HG03108 (cell line): ENCODE data around the gene MTHFSD.

ENCODE experiments used
- ATAC-seq: cut with Tn5 transposase; IDR thresholded peaks from one replicate; pipeline ENCODE4 v1.9.1; 2021; ENCODE audit warnings: moderate library complexity; ENCODE audit not compliant: unreplicated experiment

Gene MTHFSD

GRCh38 chr16:86504315-86505184 lies 50.5 kb downstream of the MTHFSD start:
- ATAC-seq: no peak

- no peak for ATAC-seq
These were observed 51.2 kb downstream of the MTHFSD start for GRCh38 chr16:86503830-86504229.

DNA sequence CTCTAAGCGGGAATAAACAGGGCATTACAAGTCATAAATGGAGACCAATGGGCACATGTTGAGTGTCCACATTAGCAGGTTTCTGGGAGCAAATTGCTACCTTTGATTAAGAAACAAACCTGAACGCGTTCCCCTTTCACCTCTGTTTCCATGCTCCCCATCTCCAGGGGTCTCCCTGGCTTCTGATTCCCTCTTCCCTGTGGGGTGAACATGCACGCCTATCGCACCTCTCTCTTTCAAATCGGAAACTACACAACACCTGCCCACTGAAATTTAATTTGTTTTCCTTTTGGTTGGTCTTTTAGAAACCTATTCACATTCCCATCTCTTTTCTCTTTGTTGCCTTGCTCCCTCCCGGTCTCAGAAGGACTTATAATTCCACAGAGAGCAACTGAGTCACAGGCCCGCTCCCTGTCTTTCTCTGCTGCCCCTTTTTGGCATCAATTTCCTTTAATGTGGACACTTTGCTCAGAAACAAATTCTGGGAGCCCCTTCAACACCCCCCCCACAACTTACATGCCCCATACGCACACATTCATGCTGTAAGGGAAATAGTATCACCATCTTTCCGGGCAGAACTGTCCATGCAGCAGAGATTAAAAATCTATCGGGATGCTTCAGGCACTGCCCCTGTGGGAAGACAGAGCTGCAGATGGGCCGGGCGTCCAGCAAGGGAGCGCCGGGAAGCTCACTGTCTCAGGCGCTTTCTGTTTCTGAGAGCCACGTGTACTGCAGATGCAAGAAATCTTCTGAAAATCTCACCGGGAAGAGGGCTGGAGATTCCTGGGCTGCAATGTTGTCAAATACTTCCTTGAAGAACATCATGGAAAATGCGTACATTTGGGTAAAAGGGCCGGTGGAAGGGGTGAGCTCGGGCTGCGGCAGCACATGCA lies 51.9 kb downstream of the MTHFSD start:
- ATAC-seq: no peak

GRCh38 chr16:86501989-86502855 lies 52.8 kb downstream of the MTHFSD start:
- no peak for ATAC-seq

DNA sequence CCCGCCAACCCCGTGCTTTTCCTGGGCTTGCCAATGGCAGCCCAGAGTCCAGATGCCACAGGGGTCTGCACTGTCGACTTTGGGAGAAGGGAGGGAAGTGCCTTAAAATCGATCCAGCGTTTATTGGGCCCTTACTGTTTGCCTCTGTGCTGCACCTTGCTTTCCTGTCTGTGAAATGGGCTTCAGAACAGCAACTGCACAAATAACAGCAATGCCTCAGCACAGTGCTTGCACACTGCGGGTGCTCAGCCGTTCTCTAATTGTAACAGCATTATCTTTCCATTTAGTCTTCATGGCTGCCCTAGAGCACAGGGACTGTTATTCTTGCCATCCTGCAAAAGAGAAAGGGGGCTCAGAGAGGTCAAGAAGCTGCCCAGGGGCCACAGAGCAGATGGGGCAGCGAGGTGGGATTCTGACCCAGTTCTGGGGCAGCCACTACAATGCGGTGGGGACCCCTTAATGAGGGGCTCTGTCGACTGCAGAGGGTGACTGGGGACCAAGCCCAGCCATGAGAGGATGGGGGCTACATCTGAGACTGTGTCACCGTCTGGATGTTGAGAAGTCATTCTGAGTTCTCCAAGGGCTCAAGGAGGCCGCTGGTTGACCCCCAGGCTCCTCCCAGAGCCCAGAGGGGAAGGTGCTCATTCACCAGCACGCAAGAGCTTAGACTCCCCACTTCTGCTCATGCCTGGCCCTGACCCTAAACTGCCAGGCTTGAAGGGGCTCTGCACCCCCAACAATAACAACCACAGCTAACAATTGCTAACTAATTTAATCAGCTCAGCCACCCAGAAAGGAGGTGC lies 54.1 kb downstream of the MTHFSD start:
- ATAC-seq: no peak

DNA sequence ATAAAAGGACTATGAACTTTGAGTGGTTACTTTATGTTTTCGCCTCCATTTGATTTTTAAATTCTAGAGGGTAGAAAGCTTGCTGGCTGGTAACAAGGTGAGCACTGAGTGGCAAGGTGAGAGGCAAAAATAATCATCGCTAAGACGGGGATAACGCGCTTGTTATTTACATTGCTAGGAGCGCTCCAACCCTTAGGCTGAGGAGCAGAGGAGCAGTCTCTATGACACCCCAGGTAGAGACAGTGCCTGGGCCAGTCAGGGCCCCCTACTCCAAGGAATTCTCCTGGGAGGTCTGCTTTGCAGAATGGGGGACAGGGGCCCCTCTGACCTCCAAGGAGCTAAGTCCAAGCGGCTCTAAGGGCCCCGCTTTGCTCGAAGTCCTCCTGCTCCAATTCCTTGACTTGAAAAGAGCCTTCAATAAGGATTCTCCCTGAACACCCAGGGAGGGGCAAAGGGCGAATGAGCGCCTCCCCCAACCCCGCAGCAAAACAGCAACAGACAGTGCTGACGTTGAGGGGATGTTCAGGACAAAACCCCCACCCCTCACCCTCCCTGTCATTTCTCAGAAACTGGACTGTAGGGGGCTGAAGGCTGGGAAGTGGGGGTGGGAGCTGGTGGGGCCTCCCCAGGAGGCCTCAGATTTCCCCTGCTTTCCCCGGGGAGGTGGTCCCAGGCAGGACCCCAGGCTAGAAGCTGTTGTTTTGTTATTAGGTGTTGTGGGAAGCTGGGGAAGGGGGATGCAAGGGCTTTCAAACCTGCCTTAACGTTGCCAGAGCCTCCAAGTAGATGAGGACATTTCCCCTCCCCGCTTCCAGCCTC lies 54.9 kb downstream of the MTHFSD start:
- no peak for ATAC-seq

DNA sequence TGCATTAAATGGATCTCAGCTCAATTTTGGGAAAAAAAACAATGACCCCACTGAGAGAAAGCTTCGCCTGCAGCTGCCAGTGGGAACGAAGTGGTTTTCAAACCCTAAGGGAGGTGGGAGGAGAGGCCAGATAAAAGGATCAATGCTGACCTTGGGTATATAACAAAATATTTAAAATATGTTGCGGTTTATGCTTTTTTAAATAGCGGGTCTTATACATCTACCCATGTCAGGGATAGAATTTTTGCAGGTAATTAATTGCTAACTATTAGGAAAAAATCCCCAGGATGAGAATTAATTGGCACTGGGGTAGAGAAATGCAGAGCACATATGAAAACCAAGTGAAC lies 55.6 kb downstream of the MTHFSD start:
- no peak for ATAC-seq

- ATAC-seq: no peak
These were observed 56.2 kb downstream of the MTHFSD start for GRCh38 chr16:86498671-86499439.

- no peak for ATAC-seq
These were observed 56.8 kb downstream of the MTHFSD start for GRCh38 chr16:86498155-86498670.

DNA sequence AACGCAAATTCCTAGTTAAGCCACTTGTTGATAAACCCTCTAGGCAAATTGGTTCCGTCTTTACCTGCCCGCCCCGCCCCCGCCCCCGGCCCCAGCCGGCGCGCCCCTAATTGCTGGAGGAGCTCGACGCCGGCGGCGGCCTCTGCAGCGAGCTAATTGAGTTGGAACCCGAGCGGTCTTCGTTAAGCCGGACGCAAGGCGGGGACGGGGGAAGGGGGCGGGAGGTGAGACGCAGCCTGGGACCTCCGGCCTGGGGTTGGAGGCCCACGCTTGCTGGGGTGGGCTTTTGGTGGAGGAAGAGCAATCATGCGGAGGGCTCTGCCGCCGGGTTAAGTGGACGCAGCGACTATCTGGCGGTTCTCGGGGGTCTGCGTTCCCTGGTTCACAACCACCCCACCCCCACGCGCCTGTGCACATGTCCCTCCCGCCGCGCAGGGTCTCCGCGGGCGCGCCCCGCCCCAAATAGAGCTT lies 57.4 kb downstream of the MTHFSD start:
- ATAC-seq: no peak

GRCh38 chr16:86496929-86497461 lies 58.0 kb downstream of the MTHFSD start:
- no peak for ATAC-seq

GRCh38 chr16:86496262-86496928 lies 58.6 kb downstream of the MTHFSD start:
- ATAC-seq: no peak

- ATAC-seq: no peak
These were observed 59.2 kb downstream of the MTHFSD start for GRCh38 chr16:86495756-86496261.

GRCh38 chr16:86495357-86495701 lies 59.7 kb downstream of the MTHFSD start:
- no peak for ATAC-seq

DNA sequence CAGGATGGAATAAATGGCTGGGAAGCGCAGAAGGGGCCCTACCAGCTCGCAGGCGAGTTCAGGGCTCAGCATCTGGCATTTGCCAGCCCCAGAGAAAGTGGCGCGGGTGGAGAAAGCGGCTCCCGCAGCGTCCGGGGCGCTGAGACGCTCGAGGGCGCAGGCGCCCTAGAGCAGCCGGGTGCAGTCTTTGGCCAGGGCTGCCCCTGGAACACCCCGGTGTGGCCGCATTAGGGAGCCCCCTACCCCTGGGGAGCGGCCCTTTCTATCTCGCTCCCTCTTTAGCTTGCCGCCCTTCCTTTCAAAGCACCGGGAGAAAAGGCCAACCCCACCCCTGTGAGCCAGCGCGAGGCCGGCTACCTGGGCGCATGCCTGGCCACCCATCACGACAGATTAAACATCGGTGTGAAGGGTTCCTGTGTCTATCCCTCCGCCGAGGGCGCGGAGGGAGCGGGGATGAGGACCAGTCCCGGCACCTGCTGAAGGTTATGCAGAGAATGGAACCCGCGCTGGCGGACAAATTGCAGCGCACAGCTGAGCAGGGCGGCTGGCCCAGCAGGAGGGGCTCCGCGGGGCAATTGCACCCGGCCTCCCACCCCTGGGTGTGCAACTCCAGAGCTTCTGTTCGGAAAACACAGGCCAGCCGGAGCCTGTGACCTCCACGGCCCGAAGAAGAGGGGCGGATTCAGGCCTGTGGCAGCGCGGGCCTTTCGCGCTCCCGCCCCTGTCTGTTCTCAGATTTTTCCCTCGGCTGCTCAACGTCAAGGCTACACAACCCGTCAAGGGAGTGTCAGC lies 60.3 kb downstream of the MTHFSD start:
- no peak for ATAC-seq

DNA sequence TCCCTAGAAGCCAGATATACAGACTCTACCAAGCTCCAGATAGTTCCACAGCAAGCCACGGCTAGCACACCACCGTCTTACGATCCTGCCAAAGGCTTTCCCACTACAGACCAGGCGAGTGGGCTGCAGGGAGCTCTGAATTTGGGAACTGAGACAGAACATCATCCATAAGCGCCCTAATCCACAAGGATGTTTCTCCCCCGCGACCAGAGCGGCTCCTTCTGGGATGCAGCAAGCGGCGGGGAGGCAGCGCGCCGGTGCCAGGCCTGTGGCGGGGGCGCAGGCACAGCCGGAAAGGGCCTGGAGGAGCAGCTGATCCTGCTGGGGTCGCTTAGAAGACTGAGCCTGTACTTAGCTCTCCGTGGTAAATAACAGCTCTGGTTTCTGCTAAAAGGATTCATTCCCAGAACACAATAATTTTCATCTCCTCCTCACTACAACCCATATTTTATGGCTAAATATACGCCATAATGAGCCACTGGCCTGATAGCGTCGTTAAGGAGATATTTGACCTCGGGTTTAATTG lies 60.9 kb downstream of the MTHFSD start:
- no peak for ATAC-seq
